IMR-90 (cell line): ENCODE results near the gene ADRA2B. TPM values are rescaled to one million over a fixed set of nuclear protein-coding genes. Genes with fewer than 3 reads are reported as not detected.

Experiments
- ATAC-seq: fragments of 200-7000 bp; cut with Tn5 transposase; 2 replicates; pipeline ENCODE4 v1.9.1; 2020; ENCODE audit warnings: low read depth, mild to moderate bottlenecking, moderate library complexity
- BruUV-seq: library from RNA; stranded (reverse); fragments of 400-500 nt; replicated peaks from 2 replicates; lab custom pipeline; 2021; lab: Mats Ljungman, UMichigan
- CTCF ChIA-PET: fragments of 300-600 bp; formaldehyde crosslinking; extraction: SDS; loops from one replicate; lab custom pipeline; 2021; ENCODE audit warnings: antibody characterized with exemption; lab: Yijun Ruan, JAX
- POLR2A ChIA-PET: fragments of 300-600 bp; sonication (Branson Sonifier 250); formaldehyde crosslinking; loops from one replicate; lab custom pipeline; 2022; ENCODE audit warnings: antibody characterized with exemption; ENCODE audit not compliant: unreplicated experiment; lab: Charles Lee
- DNase-seq: peaks from one replicate; pipeline ENCODE4 v3.0.0; 2013
- H2AFZ ChIP-seq: replicated peaks from 2 replicates; pipeline ENCODE3; 2013; ENCODE audit warnings: low read length, mild to moderate bottlenecking; ENCODE audit not compliant: poor library complexity
- H2AK5ac ChIP-seq: 2 replicates; pipeline ENCODE4 v1.6.1; 2013; ENCODE audit warnings: low read depth, low read length, inconsistent platforms
- H2AK9ac ChIP-seq: replicated peaks from 2 replicates; pipeline ENCODE3; 2013; ENCODE audit warnings: mild to moderate bottlenecking, low read depth, low read length, moderate library complexity; ENCODE audit not compliant: poor library complexity
- H2BK120ac ChIP-seq: 2 replicates; pipeline ENCODE4 v1.6.1; 2013; ENCODE audit warnings: low read depth, low read length, inconsistent platforms
- H2BK15ac ChIP-seq: 3 replicates; pipeline ENCODE4 v1.6.1; 2013; ENCODE audit warnings: low read depth, low read length, inconsistent platforms
- H2BK20ac ChIP-seq: 2 replicates; pipeline ENCODE4 v1.6.1; 2013; ENCODE audit warnings: low read depth, mild to moderate bottlenecking, inconsistent platforms, low read length, moderate library complexity
- H2BK5ac ChIP-seq: 2 replicates; pipeline ENCODE4 v1.6.1; 2013; ENCODE audit warnings: mild to moderate bottlenecking, low read depth, low read length, inconsistent platforms; ENCODE audit not compliant: poor library complexity, severe bottlenecking
- H3K14ac ChIP-seq: replicated peaks from 2 replicates; pipeline ENCODE4 v1.6.1; 2013; ENCODE audit warnings: low read depth, low read length, inconsistent platforms
- H3K18ac ChIP-seq: 2 replicates; pipeline ENCODE4 v1.6.1; 2013; ENCODE audit warnings: low read depth, low read length, control low read depth
- H3K23ac ChIP-seq: 2 replicates; pipeline ENCODE4 v1.6.1; 2013; ENCODE audit warnings: low read depth, low read length, inconsistent platforms
- H3K27ac ChIP-seq: 2 replicates; pipeline ENCODE4 v1.5.1; 2013; ENCODE audit warnings: mild to moderate bottlenecking, control low read depth, low read length; ENCODE audit not compliant: insufficient read depth
- H3K27me3 ChIP-seq: 2 replicates; pipeline ENCODE4 v1.6.1; 2013; ENCODE audit warnings: low read length; ENCODE audit not compliant: control insufficient read depth, insufficient read depth
- H3K36me3 ChIP-seq: 2 replicates; pipeline ENCODE4 v1.6.1; 2013; ENCODE audit warnings: low read length, mixed read lengths; ENCODE audit not compliant: control insufficient read depth, insufficient read depth
- H3K4ac ChIP-seq: 2 replicates; pipeline ENCODE4 v1.6.1; 2013; ENCODE audit warnings: low read depth, low read length, inconsistent platforms
- H3K4me1 ChIP-seq: 2 replicates; pipeline ENCODE4 v1.6.1; 2013; ENCODE audit warnings: low read length, mixed read lengths; ENCODE audit not compliant: control insufficient read depth, insufficient read depth
- H3K4me2 ChIP-seq: 2 replicates; pipeline ENCODE4 v1.6.1; 2013; ENCODE audit warnings: low read depth, mild to moderate bottlenecking, control low read depth, low read length, moderate library complexity
- H3K4me3 ChIP-seq: 2 replicates; pipeline ENCODE4 v1.5.1; 2013; ENCODE audit warnings: low read depth, mild to moderate bottlenecking, control low read depth, low read length, moderate library complexity; ENCODE audit not compliant: insufficient read depth
- H3K56ac ChIP-seq: 2 replicates; pipeline ENCODE4 v1.6.1; 2013; ENCODE audit warnings: low read length, inconsistent platforms; ENCODE audit not compliant: insufficient read depth; ENCODE audit errors: extremely low read depth
- H3K79me1 ChIP-seq, 2 experiments: 2 replicates each; pipeline ENCODE4 v1.6.1; 2013; ENCODE audit warnings: low read length in 2 of 2, inconsistent platforms in 1 of 2, low read depth in 1 of 2
- H3K9ac ChIP-seq: 2 replicates; pipeline ENCODE4 v1.6.1; 2013; ENCODE audit warnings: low read depth, low read length, control low read depth
- H3K9me1 ChIP-seq: 2 replicates; pipeline ENCODE4 v1.6.1; 2013; ENCODE audit warnings: low read length, inconsistent platforms; ENCODE audit not compliant: insufficient read depth
- H3K9me3 ChIP-seq: 2 replicates; pipeline ENCODE4 v1.6.1; 2013; ENCODE audit warnings: low read length; ENCODE audit not compliant: control insufficient read depth, insufficient read depth
- H4K20me1 ChIP-seq: 2 replicates; pipeline ENCODE4 v1.6.1; 2013; ENCODE audit warnings: low read length, inconsistent platforms; ENCODE audit not compliant: insufficient read depth
- H4K5ac ChIP-seq: 2 replicates; pipeline ENCODE4 v1.6.1; 2013; ENCODE audit warnings: mild to moderate bottlenecking, low read depth, low read length, control low read depth
- H4K8ac ChIP-seq, 2 experiments: 2 replicates each; pipeline ENCODE4 v1.6.1; 2013; ENCODE audit warnings: low read depth in 2 of 2, low read length in 2 of 2, control low read depth in 1 of 2, inconsistent platforms in 1 of 2
- H4K91ac ChIP-seq: 2 replicates; pipeline ENCODE4 v1.6.1; 2013; ENCODE audit warnings: low read depth, low read length, inconsistent platforms; ENCODE audit not compliant: insufficient read depth
- CEBPB ChIP-seq: IDR thresholded peaks from 2 replicates; pipeline ENCODE4 v1.6.1; 2012; ENCODE audit warnings: low read depth, low read length, improper control_type of control experiment
- FOS ChIP-seq: fragments of 150-350 bp; IDR thresholded peaks from 2 replicates; pipeline ENCODE4 v1.6.1; 2016; ENCODE audit warnings: low read depth, low read length
- NFE2L2 ChIP-seq: fragments of 150-350 bp; IDR thresholded peaks from 2 replicates; pipeline ENCODE4 v1.6.1; 2016; ENCODE audit warnings: low read depth, mild to moderate bottlenecking, low read length
- RAD21 ChIP-seq: IDR thresholded peaks from 2 replicates; pipeline ENCODE4 v1.6.1; 2012; ENCODE audit warnings: low read length, improper control_type of control experiment
- WGBS, 2 experiments: methylation state at CpG; one replicate each; pipeline versions ENCODE4 v1.1.5 to v1.1.7; 2013; ENCODE audit warnings: missing lambda C conversion rate in 2 of 2; ENCODE audit not compliant: insufficient read length in 1 of 2; ENCODE audit errors: extremely low coverage in 2 of 2; 5-methylcytosine and 5-hydroxymethylcytosine counted together
- dilution Hi-C: fragments of 300-500 bp; cut with HindIII; formaldehyde crosslinking; loops from one replicate; pipeline ENCODE4 v1.14.3; 2018; ENCODE audit warnings: low sequenced_read_pairs; ENCODE audit not compliant: unreplicated experiment
- in situ Hi-C: fragments of 300-500 bp; cut with MboI; formaldehyde crosslinking; loops from 3 replicates; pipeline ENCODE4 v1.14.3; 2019; ENCODE audit warnings: low sequenced_read_pairs, inconsistent platforms, mixed read lengths
- intact Hi-C: fragments of 100-400 bp; cut with micrococcal nuclease; formaldehyde crosslinking; loops from 2 replicates; pipeline ENCODE4 v1.10.0; 2022
- polyA plus RNA-seq, 3 experiments: library from polyadenylated mRNA; depleted of rRNA; stranded (reverse); fragments of >200 nt; gene quantifications; 2 replicates each; pipeline ENCODE4 v1.2.3, GENCODE V29; 2012; ENCODE audit warnings: low replicate concordance in 1 of 3
- total RNA-seq: library from RNA; depleted of rRNA; stranded (reverse); fragments of >200 nt; gene quantifications from 2 replicates; pipeline ENCODE4 v1.2.3, GENCODE V29; 2012

The ADRA2B gene
- total and polyA plus RNA-seq, 2 of the 4 experiments (the other 2 are of a cell fraction), result not detected

DNA sequence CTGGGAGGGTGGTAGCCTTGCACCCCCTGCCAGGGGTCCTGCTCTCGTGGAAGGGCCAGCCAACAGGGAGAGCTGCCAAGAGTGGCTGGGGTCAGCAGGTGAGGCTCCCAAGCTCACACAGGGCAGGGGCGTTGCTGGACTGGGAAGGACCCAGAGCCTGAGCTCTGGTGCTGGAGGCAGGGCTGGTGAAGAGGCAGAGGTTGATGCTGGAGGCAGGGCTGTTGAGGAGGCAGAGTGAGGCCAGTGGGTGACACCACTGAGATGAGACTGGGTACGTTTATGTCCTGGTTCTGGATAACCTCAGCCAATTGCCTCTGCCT lies 7.0 kb downstream of the ADRA2B start:
- no peak for ATAC-seq
- WGBS, 2 experiments, result 36% methylated on average over 1 of the region's 3 CpGs; no CpG with 5 or more reads in 1 of the 2 experiments
- Histone ChIP-seq H2BK5ac (no peak overlapping the region), H4K5ac (no peak overlapping the region), H3K4me1 (no peaks in the 10 kb centered on the region; the same call in 1 of the 2 replicates), H2BK20ac (no peak overlapping the region), H2BK120ac (no peak overlapping the region), H4K91ac (no peak overlapping the region), H2BK15ac (no peak overlapping the region), H3K18ac (no peak overlapping the region), H3K4ac (no peak overlapping the region), H3K56ac (no peak overlapping the region), H3K9ac (no peak overlapping the region), H3K9me3 (peaks cover 15% of the 10 kb centered on the region), H3K36me3 (no peaks in the 10 kb centered on the region), H4K8ac (no peak overlapping the region), H4K20me1 (no peaks in the 10 kb centered on the region), H3K4me3 (no peak overlapping the region), H2AK5ac (no peak overlapping the region), H3K79me1 (no peaks in the 10 kb centered on the region), H3K4me2 (no peak overlapping the region), H3K27me3 (peaks cover 67% of the 10 kb centered on the region), H2AFZ (no peak overlapping the region), H3K27ac (no peak overlapping the region), H3K9me1 (no peaks in the 10 kb centered on the region), H2AK9ac (peak overlapping the region; percentile 50), H3K14ac (no peak overlapping the region), H3K23ac (no peak overlapping the region)
- in situ Hi-C loops, result loop anchor here (25.0 kb wide), 1 partner anchor 97 kb away; no protein-coding TSS in a partner anchor
- ChIA-PET POLR2A (no interaction called here), CTCF (no interaction called here)
- TF ChIP-seq FOS (no peak), NFE2L2 (no peak), CEBPB (no peak), RAD21 (no peak)
- dilution Hi-C loops, result no loop called here
- intact Hi-C loops, result no loop called here
- no peak for DNase-seq
- BruUV-seq, result no TSS peak
